ENCODE measurements around the gene TMC3. TPM values are rescaled to one million over a fixed set of nuclear protein-coding genes. Genes with fewer than 3 reads are reported as not detected.

Gene TMC3
- total and polyA plus RNA-seq, 10 donors, result not detected

- no peaks in the 10 kb centered on the region for H3K9me3 ChIP-seq
- DNase-seq, result no peak
- H3K4me1 ChIP-seq, result no peaks in the 10 kb centered on the region
- no peak overlapping the region for H3K4me3 ChIP-seq
- no peaks in the 10 kb centered on the region for H3K27me3 ChIP-seq (replicated peaks in 1 of 7)
- no peak overlapping the region for H3K27ac ChIP-seq
- TF ChIP-seq POLR2AphosphoS5 (IDR thresholded peaks at IDR 0.05) (no peak), CTCF (IDR thresholded peaks at IDR 0.05 in 8 of 11, conservative IDR thresholded peaks at IDR 0.05 in 3 of 11) (no peak), POLR2A (IDR thresholded peaks at IDR 0.05) (no peak)
- WGBS, 5 donors, result 90 to 97% (median 95%) methylated on average over 4 of the region's 4 CpGs
- intact Hi-C loops (cut with DNase I; ENCODE audit: low total_unique reads), result no loop called here
- H3K36me3 ChIP-seq, result peaks cover 0 to 17% (median 0%) of the 10 kb centered on the region in 6 donors
These were observed 11.7 kb upstream of the TMC3 start for GRCh38 chr15:81385721-81386076.

- no peaks in the 10 kb centered on the region for H3K27me3 ChIP-seq (replicated peaks in 1 of 7)
- no peak overlapping the region for H3K27ac ChIP-seq
- WGBS, 5 donors, result 61 to 70% (median 68%) methylated on average over 6 of the region's 6 CpGs
- no peak for DNase-seq
- no peak overlapping the region for H3K4me3 ChIP-seq
- TF ChIP-seq CTCF (IDR thresholded peaks at IDR 0.05 in 8 of 11, conservative IDR thresholded peaks at IDR 0.05 in 3 of 11) (no peak), POLR2AphosphoS5 (IDR thresholded peaks at IDR 0.05) (no peak), POLR2A (IDR thresholded peaks at IDR 0.05) (no peak)
- H3K4me1 ChIP-seq, result no peaks in the 10 kb centered on the region
- peaks cover 0 to 17% (median 0%) of the 10 kb centered on the region in 6 donors for H3K36me3 ChIP-seq
- intact Hi-C loops (cut with DNase I; ENCODE audit: low total_unique reads), result no loop called here
- no peaks in the 10 kb centered on the region for H3K9me3 ChIP-seq
These were observed 11.1 kb upstream of the TMC3 start for GRCh38 chr15:81384891-81385720.

GRCh38 chr15:81381720-81382119 is 7.7 kb upstream of the TMC3 start:
- intact Hi-C loops (cut with DNase I; ENCODE audit: low total_unique reads), result no loop called here
- TF ChIP-seq CTCF (IDR thresholded peaks at IDR 0.05 in 8 of 11, conservative IDR thresholded peaks at IDR 0.05 in 3 of 11) (no peak), POLR2A (IDR thresholded peaks at IDR 0.05) (no peak), POLR2AphosphoS5 (IDR thresholded peaks at IDR 0.05) (no peak)
- 67 to 83% (median 76%) methylated on average over 2 of the region's 2 CpGs for WGBS, 5 donors
- Histone ChIP-seq H3K36me3 (peaks cover 0 to 17% (median 0%) of the 10 kb centered on the region in 6 donors), H3K4me3 (no peak overlapping the region), H3K27ac (no peak overlapping the region), H3K4me1 (peaks cover 0 to 2% (median 0%) of the 10 kb centered on the region in 6 donors), H3K9me3 (no peaks in the 10 kb centered on the region), H3K27me3 (replicated peaks in 1 of 7) (no peaks in the 10 kb centered on the region)
- no peak for DNase-seq

GRCh38 chr15:81380668-81381067 is 6.7 kb upstream of the TMC3 start:
- H3K36me3 ChIP-seq, result peaks cover 0 to 10% (median 0%) of the 10 kb centered on the region in 6 donors
- H3K27ac ChIP-seq, result no peak overlapping the region
- no peak for DNase-seq
- TF ChIP-seq CTCF (IDR thresholded peaks at IDR 0.05 in 8 of 11, conservative IDR thresholded peaks at IDR 0.05 in 3 of 11), result no peak
- TF ChIP-seq POLR2A (IDR thresholded peaks at IDR 0.05), result no peak
- TF ChIP-seq POLR2AphosphoS5 (IDR thresholded peaks at IDR 0.05), result no peak
- WGBS, 5 donors, result 75 to 94% (median 79%) methylated on average over 2 of the region's 2 CpGs
- intact Hi-C loops (cut with DNase I; ENCODE audit: low total_unique reads), result no loop called here
- H3K9me3 ChIP-seq, result no peaks in the 10 kb centered on the region
- H3K4me1 ChIP-seq, result peaks cover 0 to 2% (median 0%) of the 10 kb centered on the region in 6 donors
- H3K27me3 ChIP-seq (replicated peaks in 1 of 7), result no peaks in the 10 kb centered on the region
- H3K4me3 ChIP-seq, result no peak overlapping the region

Data from spleen (tissue), 11 donors.